KMS-11 (cell line): ENCODE measurements around the gene OGDH.

Experiments
- H2AFZ ChIP-seq: fragments of 200-600 bp; sonication (generic); 2 replicates; pipeline ENCODE4 v1.6.1; 2016; ENCODE audit warnings: antibody characterized with exemption, mixed run types, low read depth
- H3K27ac ChIP-seq: fragments of 200-600 bp; sonication (generic); 2 replicates; pipeline ENCODE4 v1.6.1; 2016; ENCODE audit warnings: mild to moderate bottlenecking, mixed run types
- H3K27me3 ChIP-seq: fragments of 200-600 bp; sonication (generic); 2 replicates; pipeline ENCODE4 v1.6.1; 2017; ENCODE audit warnings: mild to moderate bottlenecking, low read depth, mixed run types, moderate library complexity; ENCODE audit not compliant: insufficient read depth
- H3K36me3 ChIP-seq: fragments of 200-600 bp; sonication (generic); 2 replicates; pipeline ENCODE4 v1.6.1; 2017; ENCODE audit warnings: mild to moderate bottlenecking, mixed run types; ENCODE audit not compliant: insufficient read depth
- H3K4me1 ChIP-seq: fragments of 200-600 bp; sonication (generic); 2 replicates; pipeline ENCODE4 v1.6.1; 2016; ENCODE audit warnings: mild to moderate bottlenecking, low read depth, mixed run types; ENCODE audit not compliant: poor library complexity, severe bottlenecking
- H3K4me2 ChIP-seq: fragments of 200-600 bp; sonication (generic); 2 replicates; pipeline ENCODE4 v1.7.0; 2016; ENCODE audit warnings: mild to moderate bottlenecking, mixed run types
- H3K4me3 ChIP-seq: fragments of 200-600 bp; sonication (generic); IDR thresholded peaks from 2 replicates; pipeline ENCODE4 v1.6.1; 2017; ENCODE audit warnings: low read depth, low read length, mixed read lengths; ENCODE audit not compliant: insufficient read depth
- H3K79me2 ChIP-seq: fragments of 200-600 bp; sonication (generic); 2 replicates; pipeline ENCODE4 v1.6.1; 2016; ENCODE audit warnings: low read depth, mixed run types; ENCODE audit not compliant: insufficient read depth
- H3K9ac ChIP-seq: fragments of 200-600 bp; sonication (generic); 2 replicates; pipeline ENCODE4 v1.6.1; 2016; ENCODE audit warnings: mild to moderate bottlenecking, mixed run types
- H4K20me1 ChIP-seq: fragments of 200-600 bp; sonication (generic); 2 replicates; pipeline ENCODE4 v1.6.1; 2016; ENCODE audit warnings: mild to moderate bottlenecking, mixed run types; ENCODE audit not compliant: insufficient read depth
- TF ChIP-seq, protein P1 (sequence below): fragments of 200-600 bp; sonication (generic); conservative IDR thresholded peaks from 2 replicates; pipeline ENCODE4 v1.6.1; 2017; ENCODE audit warnings: low read depth, mild to moderate bottlenecking, antibody characterized with exemption, low read length, moderate library complexity, mixed read lengths

The OGDH gene

DNA sequence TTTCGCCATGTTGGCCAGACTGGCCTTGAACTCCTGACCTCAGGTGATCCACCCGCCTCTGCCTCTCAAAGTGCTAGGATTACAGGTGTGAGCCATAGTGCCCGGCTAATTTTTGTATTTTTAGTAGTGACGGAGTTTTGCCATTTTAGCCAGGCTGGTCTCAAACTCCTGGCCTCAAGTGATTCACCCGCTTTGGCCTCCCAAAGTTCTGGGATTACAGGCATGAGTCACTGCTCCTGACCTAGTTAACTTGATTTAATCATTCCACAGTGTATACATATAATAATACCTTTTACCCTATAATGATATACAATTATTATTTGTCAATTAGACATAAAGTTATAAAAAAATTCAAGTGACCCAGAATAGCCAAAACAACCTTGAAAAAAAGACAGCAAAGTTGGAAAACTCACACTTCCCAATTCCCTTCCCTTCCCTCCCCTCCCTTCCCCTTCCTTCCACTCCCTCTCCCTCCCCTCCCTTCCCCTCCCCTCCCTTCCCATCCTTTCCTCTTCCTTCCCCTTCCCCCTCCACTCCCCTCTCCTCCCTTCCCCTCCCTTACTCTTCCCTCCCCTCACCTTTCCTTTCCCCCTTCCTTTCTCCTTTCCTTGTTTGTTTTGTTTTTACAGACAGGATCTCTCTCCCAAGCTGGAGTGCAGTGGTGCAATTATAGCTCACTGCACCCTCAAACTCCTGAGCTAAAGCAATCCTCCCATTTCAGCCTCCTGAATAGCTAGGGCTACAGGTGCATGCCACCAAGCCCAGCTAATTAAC, 127.5 kb downstream of the OGDH start:
- Histone ChIP-seq H3K36me3 (no peaks in the 10 kb centered on the region), H3K4me3 (no peak overlapping the region), H3K9ac (no peak overlapping the region), H3K4me2 (no peak overlapping the region), H3K27me3 (no peaks in the 10 kb centered on the region), H4K20me1 (no peaks in the 10 kb centered on the region), H3K27ac (no peak overlapping the region), H2AFZ (no peak overlapping the region), H3K4me1 (no peaks in the 10 kb centered on the region), H3K79me2 (no peaks in the 10 kb centered on the region)
- TF ChIP-seq, protein P1, sequence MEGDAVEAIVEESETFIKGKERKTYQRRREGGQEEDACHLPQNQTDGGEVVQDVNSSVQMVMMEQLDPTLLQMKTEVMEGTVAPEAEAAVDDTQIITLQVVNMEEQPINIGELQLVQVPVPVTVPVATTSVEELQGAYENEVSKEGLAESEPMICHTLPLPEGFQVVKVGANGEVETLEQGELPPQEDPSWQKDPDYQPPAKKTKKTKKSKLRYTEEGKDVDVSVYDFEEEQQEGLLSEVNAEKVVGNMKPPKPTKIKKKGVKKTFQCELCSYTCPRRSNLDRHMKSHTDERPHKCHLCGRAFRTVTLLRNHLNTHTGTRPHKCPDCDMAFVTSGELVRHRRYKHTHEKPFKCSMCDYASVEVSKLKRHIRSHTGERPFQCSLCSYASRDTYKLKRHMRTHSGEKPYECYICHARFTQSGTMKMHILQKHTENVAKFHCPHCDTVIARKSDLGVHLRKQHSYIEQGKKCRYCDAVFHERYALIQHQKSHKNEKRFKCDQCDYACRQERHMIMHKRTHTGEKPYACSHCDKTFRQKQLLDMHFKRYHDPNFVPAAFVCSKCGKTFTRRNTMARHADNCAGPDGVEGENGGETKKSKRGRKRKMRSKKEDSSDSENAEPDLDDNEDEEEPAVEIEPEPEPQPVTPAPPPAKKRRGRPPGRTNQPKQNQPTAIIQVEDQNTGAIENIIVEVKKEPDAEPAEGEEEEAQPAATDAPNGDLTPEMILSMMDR: no peak

DNA sequence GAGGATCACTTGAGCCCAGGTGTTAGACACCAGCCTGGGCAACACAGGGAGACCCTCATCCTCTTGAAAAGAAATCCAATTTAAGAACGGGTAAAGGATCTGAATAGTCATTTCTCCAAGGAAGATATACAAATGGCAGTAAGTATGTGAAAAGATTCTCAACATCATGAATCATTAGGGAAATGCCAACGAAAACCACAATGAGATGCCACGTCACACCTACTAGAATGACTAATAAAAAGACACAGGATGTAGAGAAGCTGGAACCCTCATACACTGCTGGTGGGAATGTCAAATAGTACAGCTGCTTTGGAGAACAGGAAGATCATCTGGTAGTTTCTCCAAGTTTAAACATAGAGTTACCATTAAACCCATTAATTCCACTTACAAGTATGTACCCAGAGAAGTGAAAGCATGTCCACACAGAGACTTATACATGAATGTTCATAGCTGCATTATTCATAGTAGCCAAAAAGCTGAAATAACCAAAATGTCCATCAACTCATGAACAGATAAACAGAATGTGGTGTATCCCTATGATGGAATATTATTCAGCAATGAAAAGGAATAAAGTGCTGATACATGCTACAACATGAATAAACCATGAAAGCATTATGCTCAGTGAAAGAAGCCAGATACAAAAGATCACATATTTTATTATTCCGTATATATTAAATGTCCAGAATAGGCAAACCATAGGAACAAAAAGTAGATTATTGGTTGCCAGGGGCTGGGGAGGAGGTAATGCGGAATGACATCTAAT, 129.2 kb downstream of the OGDH start:
- Histone ChIP-seq H3K27ac (no peak overlapping the region), H3K9ac (no peak overlapping the region), H3K4me1 (no peaks in the 10 kb centered on the region), H3K4me2 (no peak overlapping the region), H3K36me3 (no peaks in the 10 kb centered on the region), H2AFZ (no peak overlapping the region), H3K27me3 (no peaks in the 10 kb centered on the region), H3K79me2 (no peaks in the 10 kb centered on the region), H4K20me1 (no peaks in the 10 kb centered on the region), H3K4me3 (no peak overlapping the region)
- TF ChIP-seq, protein P1: no peak

DNA sequence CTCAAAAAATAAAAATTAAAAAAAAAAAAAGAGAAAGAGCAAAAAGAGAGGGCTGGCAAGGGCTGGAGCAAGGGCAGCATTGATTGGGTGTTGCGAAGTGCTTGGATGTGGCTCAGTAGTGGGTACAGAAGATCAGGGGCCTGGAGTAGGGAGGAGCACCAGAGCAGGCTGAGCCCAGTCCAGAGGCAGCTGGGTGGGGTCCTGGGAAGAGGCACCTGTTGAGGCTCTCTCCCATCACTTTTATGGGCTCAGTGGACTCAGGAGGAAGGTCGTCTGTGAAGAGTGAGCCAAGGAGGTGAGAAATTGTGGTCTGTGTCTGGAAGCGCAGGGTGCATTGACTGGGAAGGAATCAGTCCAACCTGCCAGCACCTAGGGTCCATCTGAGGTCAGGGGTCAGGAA, 130.5 kb downstream of the OGDH start:
- Histone ChIP-seq H3K36me3 (no peaks in the 10 kb centered on the region), H3K27ac (no peak overlapping the region), H3K9ac (no peak overlapping the region), H3K79me2 (no peaks in the 10 kb centered on the region), H3K27me3 (no peaks in the 10 kb centered on the region), H3K4me1 (no peaks in the 10 kb centered on the region), H3K4me2 (no peak overlapping the region), H2AFZ (no peak overlapping the region), H3K4me3 (no peak overlapping the region), H4K20me1 (no peaks in the 10 kb centered on the region)
- TF ChIP-seq, protein P1: no peak

DNA sequence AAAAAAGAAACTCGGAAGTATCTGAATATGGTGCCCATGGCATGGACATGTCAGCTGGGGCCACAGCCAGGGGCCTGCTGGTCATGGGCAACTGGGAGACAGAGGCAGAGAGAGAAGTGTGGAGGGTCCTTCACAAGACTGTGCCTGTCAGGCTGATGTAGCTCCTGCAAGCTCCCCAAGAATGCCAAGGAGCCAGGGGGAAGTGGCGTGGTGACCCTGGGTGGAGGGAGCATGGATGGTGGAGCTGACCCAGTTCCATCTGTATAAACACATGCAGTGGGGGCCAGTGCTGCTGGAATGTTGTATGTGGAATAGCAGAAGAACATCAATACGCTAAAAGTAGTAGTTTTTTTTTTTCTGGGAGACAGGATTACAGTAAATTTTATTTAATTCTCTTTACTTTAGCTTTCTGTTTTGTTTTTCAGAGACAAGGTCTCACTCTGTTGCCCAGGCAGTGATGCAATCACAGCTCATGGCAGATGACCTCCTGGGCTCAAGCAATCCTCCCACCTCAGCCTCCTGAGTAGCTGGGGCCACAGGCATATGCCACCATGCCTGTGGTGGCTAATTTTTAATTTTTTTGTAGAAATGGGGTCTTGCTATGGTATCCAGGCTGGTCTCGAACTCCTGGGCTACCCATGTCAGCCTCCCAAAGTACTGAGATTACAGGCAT, 131.8 kb downstream of the OGDH start:
- no peaks in the 10 kb centered on the region for H3K79me2 ChIP-seq
- no peaks in the 10 kb centered on the region for H3K4me1 ChIP-seq
- no peaks in the 10 kb centered on the region for H3K36me3 ChIP-seq
- H2AFZ ChIP-seq: no peak overlapping the region
- H3K4me2 ChIP-seq: no peak overlapping the region
- H3K27ac ChIP-seq: no peak overlapping the region
- H4K20me1 ChIP-seq: no peaks in the 10 kb centered on the region
- H3K4me3 ChIP-seq: no peak overlapping the region
- TF ChIP-seq, protein P1: no peak
- no peak overlapping the region for H3K9ac ChIP-seq
- no peaks in the 10 kb centered on the region for H3K27me3 ChIP-seq
